Mesothelial cell of epicardium (in vitro differentiated cells): Measurements from ENCODE around the gene SCYGR8. TPM values are rescaled to one million over a fixed set of nuclear protein-coding genes. Genes with fewer than 3 reads are reported as not detected.
"Not testable (repeated sequence)": the region's sequence is repeated elsewhere in the genome, so short reads cannot be mapped to it uniquely, and the experiment has no call there.

Experiments used
- DNase-seq, 2 experiments: peaks; one replicate each; pipeline ENCODE4 v3.0.0; 2021; ENCODE audit warnings: low spot score in 2 of 2; ENCODE audit not compliant: unreplicated experiment in 2 of 2
- H3K27ac Mint-ChIP-seq: 2 replicates; pipeline ENCODE4 v1.8.0; 2021; ENCODE audit warnings: mixed read lengths
- H3K27me3 Mint-ChIP-seq: 2 replicates; pipeline ENCODE4 v1.8.0; 2021; ENCODE audit warnings: low read depth, mixed read lengths
- H3K36me3 Mint-ChIP-seq: 2 replicates; pipeline ENCODE4 v1.8.0; 2021; ENCODE audit warnings: mixed read lengths
- H3K4me1 Mint-ChIP-seq: 2 replicates; pipeline ENCODE4 v1.8.0; 2021; ENCODE audit warnings: mixed read lengths
- H3K4me3 Mint-ChIP-seq: 2 replicates; pipeline ENCODE4 v1.8.0; 2021; ENCODE audit warnings: mild to moderate bottlenecking, moderate library complexity, mixed read lengths
- H3K9me3 Mint-ChIP-seq: 2 replicates; pipeline ENCODE4 v1.8.0; 2021; ENCODE audit warnings: mixed read lengths
- CTCF ChIP-seq: fragments of 200-600 bp; sonication (generic); IDR thresholded peaks from one replicate; pipeline ENCODE4 v1.5.0; 2021; ENCODE audit warnings: antibody characterized with exemption; ENCODE audit not compliant: unreplicated experiment
- total RNA-seq: library from RNA; stranded (reverse); gene quantifications from 3 replicates; pipeline ENCODE4 v1.2.1, GENCODE V29; 2021

The SCYGR8 gene
- total RNA-seq, 1 donor from 2014 or later = not detected

- peak within 1 kb of the TSS; percentile 82 for H3K27ac Mint-ChIP-seq
- TF ChIP-seq CTCF = no peak
- DNase-seq = peak; percentile 79 to 91
- no peaks in the 10 kb centered on the region for H3K9me3 Mint-ChIP-seq
- H3K4me3 Mint-ChIP-seq = peak within 1 kb of the TSS; percentile 79
- peaks cover 16% of the 10 kb centered on the region for H3K4me1 Mint-ChIP-seq
- H3K36me3 Mint-ChIP-seq = no peaks in the 10 kb centered on the region
- H3K27me3 Mint-ChIP-seq = no peaks in the 10 kb centered on the region
Observed at GRCh38 chr2:227717687-227718567, 27.8 kb upstream of the SCYGR8 start, which contains the start of gene SLC19A3. SLC19A3 (minus strand) TSS chr2:227718028; CDS start chr2:227702318, 15,710 bp downstream.

- no peaks in the 10 kb centered on the region for H3K36me3 Mint-ChIP-seq
- H3K9me3 Mint-ChIP-seq = no peaks in the 10 kb centered on the region
- H3K4me3 Mint-ChIP-seq = no peak overlapping the region
- H3K27me3 Mint-ChIP-seq = no peaks in the 10 kb centered on the region
- H3K4me1 Mint-ChIP-seq = peaks cover 18% of the 10 kb centered on the region
- no peak overlapping the region for H3K27ac Mint-ChIP-seq
- TF ChIP-seq CTCF = no peak
- DNase-seq = no peak
Observed at GRCh38 chr2:227719641-227720040, 26.1 kb upstream of the SCYGR8 start.

- peaks cover 18% of the 10 kb centered on the region for H3K4me1 Mint-ChIP-seq
- no peaks in the 10 kb centered on the region for H3K27me3 Mint-ChIP-seq
- H3K9me3 Mint-ChIP-seq = no peaks in the 10 kb centered on the region
- DNase-seq = no peak
- H3K27ac Mint-ChIP-seq = no peak overlapping the region
- H3K4me3 Mint-ChIP-seq = no peak overlapping the region
- no peaks in the 10 kb centered on the region for H3K36me3 Mint-ChIP-seq
- no peak for TF ChIP-seq CTCF
Observed at GRCh38 chr2:227720680-227721079, 25.0 kb upstream of the SCYGR8 start.

- Mint-ChIP-seq H3K27ac (peak overlapping the region; percentile 14), H3K4me1 (peaks cover 13% of the 10 kb centered on the region)
- not testable (repeated sequence) for DNase-seq, H3K9me3 Mint-ChIP-seq, H3K27me3 Mint-ChIP-seq, H3K36me3 Mint-ChIP-seq, H3K4me3 Mint-ChIP-seq
Observed at GRCh38 chr2:227722821-227723220, 22.9 kb upstream of the SCYGR8 start.

- Mint-ChIP-seq H3K27ac (no peak within 1 kb of the TSS), H3K4me1 (peaks cover 10% of the 10 kb centered on the region)
- no peak for DNase-seq
Observed at GRCh38 chr2:227724394-227725039, 21.2 kb upstream of the SCYGR8 start, which contains the start of gene SCYGR6. SCYGR6 (minus strand) TSS chr2:227724757; CDS start chr2:227724757, 0 bp downstream.

More at GRCh38 chr2:227724394-227725039, 21.2 kb upstream of the SCYGR8 start, which contains the start of gene SCYGR6:
- Mint-ChIP-seq H3K9me3 (no peaks in the 10 kb centered on the region), H3K27me3 (no peaks in the 10 kb centered on the region), H3K4me3 (no peak within 1 kb of the TSS), H3K36me3 (no peaks in the 10 kb centered on the region)
- no peak for TF ChIP-seq CTCF
